ENCODE results near the gene CCL4.

CCL4 gene

GRCh38 chr17:36148559-36149295 lies 45.1 kb downstream of the CCL4 start:
- DNase-seq, result peak; percentile 20

GRCh38 chr17:36149296-36149820 lies 45.7 kb downstream of the CCL4 start:
- DNase-seq, result no peak

GRCh38 chr17:36151891-36152638 lies 48.4 kb downstream of the CCL4 start:
- no peak for DNase-seq

- DNase-seq, result no peak
Observed at GRCh38 chr17:36152639-36153120, 49.1 kb downstream of the CCL4 start.

GRCh38 chr17:36153895-36154610 lies 50.4 kb downstream of the CCL4 start:
- DNase-seq, result no peak
